NCI-H524 treated with DMSO at 0.1 percent for 48 hours (cell line): ENCODE measurements around the gene GLP2R.

Experiments
- DNase-seq: peaks from one replicate; lab custom pipeline; 2025; lab: John Stamatoyannopoulos, UW

Gene GLP2R

DNA sequence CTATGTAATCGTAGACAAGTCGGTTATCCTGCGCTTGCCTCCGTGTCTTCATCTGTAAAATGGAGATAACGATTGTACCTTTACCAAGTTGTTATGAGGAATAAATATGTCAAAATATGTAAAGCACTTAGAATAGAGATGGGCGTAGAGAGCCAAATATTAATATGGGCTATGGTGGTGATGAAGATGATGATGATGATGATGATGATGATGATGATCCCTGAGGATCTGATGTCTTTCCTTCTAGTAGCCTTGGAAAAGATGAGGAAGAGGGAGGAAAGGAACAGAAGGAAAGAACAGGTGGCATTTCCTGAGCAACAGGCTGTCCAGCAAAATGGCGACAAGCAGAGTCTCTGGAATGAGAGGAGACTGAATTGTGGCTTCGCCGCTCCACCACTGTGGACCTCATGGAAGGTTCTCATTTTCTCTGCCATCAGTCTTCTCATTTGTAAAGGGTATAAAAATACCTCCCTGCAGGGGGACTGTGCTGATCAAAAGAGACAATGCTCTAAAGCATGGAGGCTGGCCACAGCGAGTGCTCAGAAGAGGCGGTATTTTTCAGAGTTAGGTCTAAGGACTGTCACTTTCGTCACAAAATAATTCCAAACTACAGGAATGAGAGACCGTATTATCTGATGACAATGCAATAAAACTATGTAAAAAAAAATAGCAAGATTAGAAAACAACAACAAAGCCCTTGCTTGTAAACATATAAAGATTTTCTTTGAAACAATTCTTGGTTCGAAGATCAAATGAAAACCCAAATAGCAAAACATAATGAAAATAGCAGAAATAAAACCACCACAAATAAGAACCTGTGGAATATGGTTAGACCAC lies 96.5 kb downstream of the GLP2R start:
- no peak for DNase-seq

- DNase-seq = peak; percentile 69
These were observed 99.0 kb downstream of the GLP2R start for GRCh38 chr17:9924735-9925191.

- DNase-seq = no peak
These were observed 99.7 kb downstream of the GLP2R start for GRCh38 chr17:9925457-9925856.

- no peak for DNase-seq
These were observed 100.6 kb downstream of the GLP2R start for GRCh38 chr17:9926150-9926804.

DNA sequence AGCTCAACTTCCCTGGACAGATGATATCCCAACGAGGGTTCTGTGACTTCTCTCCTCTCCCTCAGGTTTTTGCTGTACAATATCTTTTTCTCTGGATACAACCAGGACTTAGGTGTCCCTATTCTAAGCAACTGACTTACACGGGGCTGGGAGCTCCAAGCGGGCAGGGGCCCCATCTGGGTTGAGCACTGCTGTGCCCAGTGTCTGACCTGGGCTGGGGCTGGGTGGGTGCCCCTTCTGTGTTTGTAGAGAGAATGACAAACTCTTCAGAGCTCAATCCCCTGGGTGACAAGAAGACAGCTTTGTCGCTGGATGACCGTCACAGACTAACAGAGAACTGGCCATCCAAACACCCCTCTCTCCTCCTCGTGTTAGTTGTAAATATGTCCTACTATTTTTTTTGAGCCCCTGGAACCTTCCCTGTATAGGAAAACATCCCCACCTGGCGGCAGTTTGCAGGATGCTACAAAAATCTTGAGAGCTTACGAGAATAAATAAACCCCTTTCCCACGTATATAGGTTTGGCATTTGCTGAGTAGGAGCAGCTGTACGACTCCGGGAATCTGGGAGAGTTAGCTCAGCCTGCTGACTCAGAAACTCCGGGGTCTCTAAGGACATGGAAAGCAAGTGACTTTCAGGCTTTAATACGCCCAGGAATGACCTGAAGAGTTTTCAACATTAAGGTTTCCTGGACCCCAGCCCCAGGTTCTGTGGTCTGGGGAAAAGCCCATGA lies 103.0 kb downstream of the GLP2R start:
- DNase-seq = peak; percentile 87

DNA sequence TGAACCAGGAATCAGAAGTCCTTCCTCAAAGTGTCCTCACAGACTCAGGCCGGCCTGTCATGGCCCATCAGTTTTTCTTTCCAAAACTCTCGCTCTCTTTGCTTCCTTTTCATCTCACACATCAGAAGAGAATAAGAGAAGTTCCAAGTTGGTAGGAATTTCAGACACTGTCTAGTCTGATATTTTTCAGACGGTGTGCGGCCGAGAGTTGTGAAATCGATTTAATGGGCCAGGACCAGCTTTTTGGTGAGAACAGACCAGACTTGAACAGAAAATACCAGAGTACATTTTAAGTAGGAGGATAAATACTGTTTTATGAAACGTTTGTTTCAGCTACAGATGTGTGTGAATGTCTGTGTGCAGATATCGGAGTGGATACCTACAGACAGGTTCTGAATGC lies 104.1 kb downstream of the GLP2R start:
- no peak for DNase-seq

DNA sequence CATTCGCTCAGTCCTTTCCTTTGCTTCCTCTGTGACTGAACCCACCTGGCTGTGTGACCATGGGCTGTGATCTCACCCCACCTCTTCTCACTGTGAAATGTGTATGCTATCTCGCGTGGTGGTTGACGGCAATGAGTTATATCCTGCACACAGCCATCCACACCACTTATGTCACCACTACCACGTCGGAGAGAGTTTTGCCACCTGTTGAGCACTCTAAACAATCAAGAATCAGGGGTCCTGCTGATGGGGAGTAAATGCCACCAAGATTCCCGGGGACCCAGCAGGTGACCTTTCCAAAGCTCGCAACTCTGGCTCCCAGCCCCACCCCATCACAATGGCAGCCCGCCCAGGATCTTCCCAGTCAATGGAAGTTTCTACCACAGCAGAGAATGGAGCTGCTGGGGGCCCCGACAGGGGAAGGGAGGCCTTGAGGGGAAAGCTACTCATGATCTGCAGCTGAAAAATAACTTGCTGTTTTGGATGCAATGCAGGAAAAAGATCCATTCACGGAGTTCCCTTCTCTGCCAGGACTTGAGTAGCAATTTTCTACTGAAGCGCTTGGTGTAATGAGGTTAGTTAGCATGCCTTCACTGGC lies 105.5 kb downstream of the GLP2R start:
- no peak for DNase-seq

DNA sequence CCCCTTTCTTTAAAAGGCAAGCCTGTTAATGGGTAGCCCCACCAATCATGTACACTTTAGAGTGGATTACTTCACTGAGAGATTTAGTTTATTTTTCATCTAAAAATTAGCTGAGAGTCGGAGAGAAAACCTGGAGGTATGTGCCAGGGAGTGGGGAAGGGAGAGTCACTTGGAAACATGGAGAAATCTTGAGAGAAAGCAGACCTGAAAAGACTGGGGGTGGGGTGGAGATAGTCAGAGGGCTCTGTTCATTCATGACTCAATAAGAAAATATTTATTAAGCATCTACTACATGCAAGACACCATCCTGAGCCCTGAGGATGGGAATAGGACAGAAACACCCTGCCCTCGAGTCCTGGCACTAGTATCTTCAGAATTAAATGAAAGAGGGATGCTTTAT lies 106.8 kb downstream of the GLP2R start:
- no peak for DNase-seq

DNA sequence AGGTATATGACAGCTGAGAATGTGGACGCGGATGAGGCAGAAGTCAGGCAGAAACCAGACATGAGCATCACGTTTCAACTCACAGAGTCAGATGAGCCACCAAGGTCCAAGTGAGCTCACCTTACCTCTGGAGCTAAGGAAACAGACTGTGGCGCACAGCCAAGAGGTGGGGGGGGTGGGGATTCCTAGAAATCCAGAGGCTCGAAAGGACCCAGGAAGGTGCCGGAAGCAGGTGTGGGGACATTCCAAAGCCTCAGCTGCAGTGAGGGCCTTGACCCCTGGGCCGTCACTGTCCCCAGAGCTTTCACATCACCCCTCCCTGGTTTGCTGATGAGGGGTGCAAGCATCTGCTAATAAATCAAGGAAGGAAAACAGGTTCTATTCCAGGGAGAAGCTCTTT lies 108.6 kb downstream of the GLP2R start:
- no peak for DNase-seq

GRCh38 chr17:9935408-9935807 lies 109.7 kb downstream of the GLP2R start:
- no peak for DNase-seq

DNA sequence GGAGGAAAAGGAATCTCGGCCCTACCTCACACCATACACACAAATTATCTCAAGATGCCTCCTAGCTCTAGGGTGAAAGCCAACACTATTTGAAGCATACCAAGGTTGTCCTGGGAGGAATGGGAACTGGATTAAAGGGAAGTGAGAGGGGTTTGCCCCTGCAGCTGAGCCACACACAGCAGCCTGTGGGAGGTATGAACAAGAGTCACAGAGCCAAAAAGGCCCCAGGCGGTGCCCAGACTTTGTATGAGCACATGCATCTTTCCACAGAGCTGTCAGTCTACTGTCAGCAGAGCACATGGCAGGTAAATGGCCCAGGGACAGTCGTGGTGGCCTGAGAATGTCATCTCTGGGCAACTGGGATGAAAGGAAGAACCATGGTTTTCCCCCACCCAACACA lies 110.4 kb downstream of the GLP2R start:
- no peak for DNase-seq

DNA sequence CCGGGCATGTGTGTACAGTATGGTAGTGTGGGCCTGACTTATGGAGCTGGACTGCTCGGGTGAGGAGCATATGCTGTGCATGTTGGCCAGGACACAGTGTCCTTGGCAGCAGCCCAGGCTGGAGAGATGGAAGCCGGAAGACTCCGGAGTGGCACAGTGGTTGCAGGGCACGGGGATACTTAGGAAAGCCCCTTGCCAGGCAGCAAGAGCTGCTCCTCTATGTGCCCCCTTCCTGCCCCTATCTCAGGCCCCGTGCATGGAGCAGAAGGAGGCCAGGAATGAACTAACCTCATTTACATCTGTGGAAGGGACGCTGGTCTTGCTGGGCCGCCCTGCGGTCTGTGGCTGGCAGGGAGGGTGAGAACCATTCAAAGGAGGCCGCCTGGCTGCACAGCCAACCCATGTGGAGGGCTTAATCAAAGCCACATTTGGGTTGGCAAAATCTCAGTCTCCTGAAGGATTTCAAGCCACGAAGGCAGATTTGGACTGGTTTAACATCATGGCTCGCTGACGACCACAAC lies 111.6 kb downstream of the GLP2R start:
- DNase-seq = no peak

- DNase-seq = no peak
These were observed 112.2 kb downstream of the GLP2R start for GRCh38 chr17:9937901-9938300.

GRCh38 chr17:9938764-9939163 lies 113.0 kb downstream of the GLP2R start:
- DNase-seq = no peak

DNA sequence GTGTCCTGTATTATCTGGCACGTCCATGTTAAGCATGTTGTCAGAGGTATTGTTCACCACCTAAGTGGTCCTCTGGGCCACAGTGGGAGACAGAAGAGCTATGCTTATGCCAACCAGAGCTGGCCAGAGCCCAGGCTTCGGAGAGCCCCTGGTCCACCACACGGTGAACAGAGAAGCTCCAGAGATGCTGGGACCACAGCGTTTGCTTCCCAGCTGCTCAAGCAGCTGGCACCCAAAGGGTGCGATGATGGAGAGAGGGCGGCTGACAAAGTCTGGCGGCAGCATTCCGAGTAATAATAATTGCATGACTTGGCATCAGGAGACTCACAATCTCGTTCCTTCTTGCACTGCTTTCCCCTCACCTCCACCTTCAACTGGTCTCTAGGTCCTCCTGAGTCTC lies 115.1 kb downstream of the GLP2R start:
- DNase-seq = no peak

GRCh38 chr17:9941305-9941704 lies 115.6 kb downstream of the GLP2R start:
- no peak for DNase-seq
